Esophagus squamous epithelium (tissue), 4 donors: ENCODE measurements around the gene RHEX.

Experiments
- CTCF ChIP-seq, 6 experiments: fragments of 450-650 bp in 4 of 6; fragments of 200-600 bp in 2 of 6; sonication (generic) in 2 of 6; IDR thresholded peaks; one replicate each; pipeline ENCODE4 v1.5.1; 2016 to 2019; ENCODE audit warnings: antibody characterized with exemption in 6 of 6, mild to moderate bottlenecking in 4 of 6, moderate library complexity in 4 of 6
- POLR2A ChIP-seq, 4 donors: fragments of 450-650 bp; IDR thresholded peaks; one replicate each; pipeline ENCODE4 v1.6.1; 2017; ENCODE audit warnings: antibody characterized with exemption in 4 of 4, mild to moderate bottlenecking in 4 of 4, moderate library complexity in 3 of 4

GRCh38 chr1:206100226-206100815, 47.3 kb downstream of the RHEX start:
- TF ChIP-seq POLR2A (IDR thresholded peaks at IDR 0.05), result no peak
- no peak for TF ChIP-seq CTCF (IDR thresholded peaks at IDR 0.05)
